Measurements from ENCODE around the gene TEKT3.

The TEKT3 gene

GRCh38 chr17:15284107-15284506, 57.3 kb downstream of the TEKT3 start:
- TF ChIP-seq, protein P1, sequence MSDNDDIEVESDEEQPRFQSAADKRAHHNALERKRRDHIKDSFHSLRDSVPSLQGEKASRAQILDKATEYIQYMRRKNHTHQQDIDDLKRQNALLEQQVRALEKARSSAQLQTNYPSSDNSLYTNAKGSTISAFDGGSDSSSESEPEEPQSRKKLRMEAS (IDR thresholded peaks at IDR 0.05), result no peak
- TF ChIP-seq ZBTB7A (IDR thresholded peaks at IDR 0.05; ENCODE audit: low read depth) (no peak), NFIC (IDR thresholded peaks at IDR 0.05) (no peak), RAD21 (IDR thresholded peaks at IDR 0.05; ENCODE audit: low read depth) (no peak), CREB1 (IDR thresholded peaks at IDR 0.05; ENCODE audit: low read depth) (no peak), EP300 (IDR thresholded peaks at IDR 0.05; ENCODE audit: borderline replicate concordance) (no peak), FOXM1 (IDR thresholded peaks at IDR 0.05; ENCODE audit: borderline replicate concordance, low read depth) (no peak), TAF1 (IDR thresholded peaks at IDR 0.05; ENCODE audit: low read depth) (no peak), TCF12 (IDR thresholded peaks at IDR 0.05; ENCODE audit: low read depth) (no peak), EGR1 (IDR thresholded peaks at IDR 0.05) (no peak), CEBPB (IDR thresholded peaks at IDR 0.05) (no peak), REST (IDR thresholded peaks at IDR 0.05; ENCODE audit: low read depth) (no peak), YY1 (IDR thresholded peaks at IDR 0.05; ENCODE audit: low read depth) (no peak)
- TF ChIP-seq, protein P2, sequence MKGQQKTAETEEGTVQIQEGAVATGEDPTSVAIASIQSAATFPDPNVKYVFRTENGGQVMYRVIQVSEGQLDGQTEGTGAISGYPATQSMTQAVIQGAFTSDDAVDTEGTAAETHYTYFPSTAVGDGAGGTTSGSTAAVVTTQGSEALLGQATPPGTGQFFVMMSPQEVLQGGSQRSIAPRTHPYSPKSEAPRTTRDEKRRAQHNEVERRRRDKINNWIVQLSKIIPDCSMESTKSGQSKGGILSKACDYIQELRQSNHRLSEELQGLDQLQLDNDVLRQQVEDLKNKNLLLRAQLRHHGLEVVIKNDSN (IDR thresholded peaks at IDR 0.05), result no peak

DNA sequence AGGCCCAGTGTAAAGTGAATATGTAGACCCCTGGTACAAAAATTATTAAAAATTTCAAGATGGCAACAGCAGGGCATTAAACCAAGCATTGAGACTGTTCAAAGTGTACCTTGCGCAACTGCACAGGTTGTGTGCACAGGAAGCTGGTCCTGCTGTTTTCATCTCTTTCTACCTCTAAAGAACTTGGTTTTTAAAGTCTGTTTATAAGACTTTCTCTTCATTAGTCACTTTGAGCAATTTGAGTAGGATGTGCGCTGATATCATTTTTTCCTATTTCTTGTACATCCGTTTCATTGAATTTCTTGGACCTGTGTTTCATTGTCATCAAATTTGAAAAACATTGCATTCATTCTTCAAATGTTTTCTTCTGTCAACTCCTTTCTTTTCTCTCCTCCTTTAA, 59.5 kb downstream of the TEKT3 start:
- TF ChIP-seq, protein P2 (IDR thresholded peaks at IDR 0.05), result no peak
- TF ChIP-seq CEBPB (IDR thresholded peaks at IDR 0.05), result peak; percentile 48; the same call in 1 of the 2 replicates

GRCh38 chr17:15278924-15279477, 62.4 kb downstream of the TEKT3 start:
- no peak for TF ChIP-seq CEBPB (IDR thresholded peaks at IDR 0.05)
- TF ChIP-seq EP300 (IDR thresholded peaks at IDR 0.05; ENCODE audit: borderline replicate concordance), result no peak
- TF ChIP-seq, protein P1 (IDR thresholded peaks at IDR 0.05), result no peak
- TF ChIP-seq TEAD4 (IDR thresholded peaks at IDR 0.05), result no peak
- no peak for TF ChIP-seq RAD21 (IDR thresholded peaks at IDR 0.05; ENCODE audit: low read depth)
- TF ChIP-seq TCF12 (IDR thresholded peaks at IDR 0.05; ENCODE audit: low read depth), result no peak
- TF ChIP-seq, protein P2 (IDR thresholded peaks at IDR 0.05), result no peak
- TF ChIP-seq REST (IDR thresholded peaks at IDR 0.05; ENCODE audit: low read depth), result no peak
- no peak for TF ChIP-seq NFIC (IDR thresholded peaks at IDR 0.05)
- TF ChIP-seq TAF1 (IDR thresholded peaks at IDR 0.05; ENCODE audit: low read depth), result no peak
- TF ChIP-seq YY1 (IDR thresholded peaks at IDR 0.05; ENCODE audit: low read depth), result no peak
- no peak for TF ChIP-seq FOXM1 (IDR thresholded peaks at IDR 0.05; ENCODE audit: borderline replicate concordance, low read depth)
- no peak for TF ChIP-seq CREB1 (IDR thresholded peaks at IDR 0.05; ENCODE audit: low read depth)

DNA sequence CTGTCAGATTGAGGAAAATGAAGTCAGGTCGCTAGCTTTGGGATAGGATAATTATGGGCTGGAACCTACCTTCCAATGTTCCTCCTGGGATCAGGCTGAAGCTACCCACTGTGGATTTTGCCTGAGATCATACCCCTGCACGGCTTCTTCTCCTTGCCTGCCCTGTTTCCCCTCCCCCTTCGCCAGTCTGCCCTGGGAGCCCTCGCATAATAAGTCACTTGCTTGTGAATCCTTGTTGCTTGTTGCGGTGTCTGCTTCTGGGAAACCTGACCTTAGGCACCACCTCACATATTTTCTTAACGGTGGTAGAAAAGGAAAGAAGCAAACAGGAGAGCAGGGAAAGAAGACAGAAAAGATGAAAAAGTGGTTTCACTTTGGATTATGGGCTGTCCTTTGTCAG, 63.0 kb downstream of the TEKT3 start:
- TF ChIP-seq FOXM1 (IDR thresholded peaks at IDR 0.05; ENCODE audit: borderline replicate concordance, low read depth), result no peak
- no peak for TF ChIP-seq YY1 (IDR thresholded peaks at IDR 0.05; ENCODE audit: low read depth)
- no peak for TF ChIP-seq CEBPB (IDR thresholded peaks at IDR 0.05)
- no peak for TF ChIP-seq NFIC (IDR thresholded peaks at IDR 0.05)
- no peak for TF ChIP-seq RAD21 (IDR thresholded peaks at IDR 0.05; ENCODE audit: low read depth)
- TF ChIP-seq ZBTB7A (IDR thresholded peaks at IDR 0.05; ENCODE audit: low read depth), result no peak
- no peak for TF ChIP-seq TCF12 (IDR thresholded peaks at IDR 0.05; ENCODE audit: low read depth)
- TF ChIP-seq, protein P1 (IDR thresholded peaks at IDR 0.05), result no peak
- TF ChIP-seq EP300 (IDR thresholded peaks at IDR 0.05; ENCODE audit: borderline replicate concordance), result no peak
- no peak for TF ChIP-seq EGR1 (IDR thresholded peaks at IDR 0.05)
- TF ChIP-seq TAF1 (IDR thresholded peaks at IDR 0.05; ENCODE audit: low read depth), result no peak
- no peak for TF ChIP-seq REST (IDR thresholded peaks at IDR 0.05; ENCODE audit: low read depth)
- TF ChIP-seq CREB1 (IDR thresholded peaks at IDR 0.05; ENCODE audit: low read depth), result no peak

All from Ishikawa (cell line).